K562 treated with DMSO at 1 percent for 4 hours (cell line): ENCODE results near the gene BLZF1. TPM values are rescaled to one million over a fixed set of nuclear protein-coding genes. Genes with fewer than 3 reads are reported as not detected.

ENCODE experiments used
- total RNA-seq: library from RNA; unstranded; fragments of 300-600 nt; gene quantifications from 2 replicates; pipeline ENCODE4 v1.2.3, GENCODE V29; 2022; ENCODE audit not compliant: insufficient read depth

Gene BLZF1
- total RNA-seq = 6.3 and 10.3 TPM in 2 replicates

GRCh38 chr1:169367686-169368405 lies at the start of gene BLZF1, which contains the start of gene NME7:
BLZF1 (plus strand) TSS chr1:169368195; CDS start chr1:169369523, 1,328 bp downstream.
NME7 (minus strand) TSS chr1:169367797; CDS start chr1:169367710, 87 bp downstream.

GRCh38 chr1:169427081-169427641 lies 59.2 kb downstream of the BLZF1 start, which contains the start of gene CCDC181:
CCDC181 (minus strand) TSS chr1:169427474; CDS start chr1:169424927, 2,547 bp downstream.

Other genes with a start within 250 kb of the BLZF1 start
- 26.7 and 36.4 TPM in 2 replicates for gene NME7, start 398 bp upstream of the BLZF1 start, total RNA-seq
- not detected in 2 replicates for gene CCDC181, start 59.3 kb downstream of the BLZF1 start, total RNA-seq
- 11.8 and 12.8 TPM in 2 replicates for gene SLC19A2, start 117.7 kb downstream of the BLZF1 start, total RNA-seq
- gene F5, start 218.3 kb downstream of the BLZF1 start, total RNA-seq = not detected in 2 replicates